ENCODE measurements around the gene QPRT.
"Not testable (repeated sequence)": the region's sequence is repeated elsewhere in the genome, so short reads cannot be mapped to it uniquely, and the experiment has no call there.

Gene QPRT

GRCh38 chr16:29700253-29700987 lies 21.4 kb downstream of the QPRT start:
- Histone ChIP-seq H3K36me3 (peaks cover 14% of the 10 kb centered on the region), H3K4me3 (ENCODE audit: low read depth, low read length) (no peak overlapping the region), H3K27ac (peak overlapping the region; percentile 69), H3K9me3 (ENCODE audit: severe bottlenecking) (peaks cover 6% of the 10 kb centered on the region), H3K27me3 (ENCODE audit: insufficient read depth, low read depth, severe bottlenecking) (no peaks in the 10 kb centered on the region)
- TF ChIP-seq CTCF (IDR thresholded peaks at IDR 0.05; ENCODE audit: low read depth, low read length) = peak; percentile 85
- peak; percentile 84 for DNase-seq

- no peak for TF ChIP-seq CTCF (IDR thresholded peaks at IDR 0.05; ENCODE audit: low read depth, low read length)
- peaks cover 6% of the 10 kb centered on the region for H3K9me3 ChIP-seq (ENCODE audit: severe bottlenecking)
- H3K27me3 ChIP-seq (ENCODE audit: insufficient read depth, low read depth, severe bottlenecking) = no peaks in the 10 kb centered on the region
- no peak overlapping the region for H3K4me3 ChIP-seq (ENCODE audit: low read depth, low read length)
- DNase-seq = peak; percentile 52
- peaks cover 10% of the 10 kb centered on the region for H3K36me3 ChIP-seq
- peak overlapping the region; percentile 69; the same call in 1 of the 2 replicates for H3K27ac ChIP-seq
Observed at GRCh38 chr16:29701214-29701555, 22.2 kb downstream of the QPRT start.

GRCh38 chr16:29702269-29702668 lies 23.3 kb downstream of the QPRT start:
- Histone ChIP-seq H3K36me3 (peaks cover 5% of the 10 kb centered on the region), H3K27me3 (ENCODE audit: insufficient read depth, low read depth, severe bottlenecking) (no peaks in the 10 kb centered on the region), H3K4me3 (ENCODE audit: low read depth, low read length) (no peak overlapping the region), H3K27ac (peak overlapping the region; percentile 61), H3K9me3 (ENCODE audit: severe bottlenecking) (peaks cover 6% of the 10 kb centered on the region)
- TF ChIP-seq CTCF (IDR thresholded peaks at IDR 0.05; ENCODE audit: low read depth, low read length) = no peak
- peak; percentile 17 for DNase-seq

GRCh38 chr16:29705030-29705429 lies 26.1 kb downstream of the QPRT start:
- Histone ChIP-seq H3K27ac (no peak overlapping the region), H3K36me3 (no peaks in the 10 kb centered on the region), H3K9me3 (ENCODE audit: severe bottlenecking) (no peaks in the 10 kb centered on the region), H3K4me3 (ENCODE audit: low read depth, low read length) (no peak overlapping the region), H3K27me3 (ENCODE audit: insufficient read depth, low read depth, severe bottlenecking) (no peaks in the 10 kb centered on the region)
- no peak for TF ChIP-seq CTCF (IDR thresholded peaks at IDR 0.05; ENCODE audit: low read depth, low read length)
- DNase-seq = no peak

DNA sequence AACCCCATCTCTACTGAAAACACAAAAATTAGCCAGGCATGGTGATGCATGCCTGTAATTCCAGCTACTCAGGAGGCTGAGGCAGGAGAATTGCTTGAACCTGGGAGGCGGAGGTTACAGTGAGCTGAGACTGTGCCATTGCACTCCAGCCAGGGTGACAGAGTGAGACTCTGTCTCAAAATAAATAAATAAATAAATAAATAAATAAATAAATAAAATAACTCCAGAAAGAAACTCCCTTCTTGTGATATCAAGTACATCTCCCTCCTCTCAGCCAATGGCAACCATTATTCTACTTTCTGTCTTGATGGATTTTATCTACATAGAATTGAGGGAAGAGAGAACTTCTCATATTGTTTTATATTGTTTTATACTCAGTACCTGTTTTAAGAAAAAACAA lies 28.2 kb downstream of the QPRT start:
- H3K4me3 ChIP-seq (ENCODE audit: low read depth, low read length); H3K27ac ChIP-seq; H3K27me3 ChIP-seq (ENCODE audit: insufficient read depth, low read depth, severe bottlenecking); H3K9me3 ChIP-seq (ENCODE audit: severe bottlenecking); H3K36me3 ChIP-seq; DNase-seq: not testable (repeated sequence)

- Histone ChIP-seq H3K9me3 (ENCODE audit: severe bottlenecking) (no peaks in the 10 kb centered on the region), H3K4me3 (ENCODE audit: low read depth, low read length) (no peak overlapping the region), H3K27ac (no peak overlapping the region), H3K36me3 (no peaks in the 10 kb centered on the region), H3K27me3 (ENCODE audit: insufficient read depth, low read depth, severe bottlenecking) (no peaks in the 10 kb centered on the region)
- no peak for TF ChIP-seq CTCF (IDR thresholded peaks at IDR 0.05; ENCODE audit: low read depth, low read length)
- no peak for DNase-seq
Observed at GRCh38 chr16:29708917-29709600, 30.1 kb downstream of the QPRT start.

DNA sequence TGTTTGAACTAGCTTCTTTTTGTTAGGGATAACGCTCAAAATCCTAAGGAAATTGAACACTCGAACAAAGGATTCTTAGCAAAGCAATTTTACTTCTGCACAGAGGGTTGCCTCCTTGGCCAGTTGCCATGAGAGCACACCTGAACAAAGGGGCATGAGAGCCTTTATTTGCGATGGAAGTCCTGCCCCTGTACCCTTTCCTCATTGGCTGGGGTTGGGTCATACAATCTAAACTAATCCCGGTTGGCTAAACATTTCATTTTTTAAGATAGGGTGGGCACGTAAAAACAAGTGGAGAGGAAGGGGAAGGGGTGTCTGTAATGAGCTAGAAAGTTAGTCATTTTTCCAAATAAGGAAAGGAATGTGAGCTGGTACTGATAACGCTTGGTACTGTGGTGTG lies 30.7 kb downstream of the QPRT start:
- H3K27me3 ChIP-seq (ENCODE audit: insufficient read depth, low read depth, severe bottlenecking); H3K36me3 ChIP-seq; H3K27ac ChIP-seq; DNase-seq; H3K9me3 ChIP-seq (ENCODE audit: severe bottlenecking); H3K4me3 ChIP-seq (ENCODE audit: low read depth, low read length): not testable (repeated sequence)

All from WERI-Rb-1 (cell line).